Fibroblast of villous mesenchyme (primary cell): Measurements from ENCODE around the gene EGFL8. TPM values are rescaled to one million over a fixed set of nuclear protein-coding genes. Genes with fewer than 3 reads are reported as not detected.

ENCODE experiments used
- DNase-seq: peaks from one replicate; pipeline ENCODE4 v3.0.0-alpha.2; 2010; ENCODE audit warnings: low read depth
- H3K4me3 ChIP-seq: 2 replicates; pipeline ENCODE4 v1.5.1; 2011; ENCODE audit warnings: low read depth, mild to moderate bottlenecking, low read length
- CTCF ChIP-seq: IDR thresholded peaks from 2 replicates; pipeline ENCODE4 v1.5.1; 2012; ENCODE audit warnings: low read depth, mild to moderate bottlenecking, low read length; ENCODE audit not compliant: insufficient read depth
- small RNA-seq: library from RNA; depleted of rRNA; stranded (forward); fragments of <200 nt; gene quantifications from one replicate; pipeline ENCODE3, GENCODE V24; 2012
- total RNA-seq: library from RNA; depleted of rRNA; stranded (reverse); fragments of >200 nt; gene quantifications from 2 replicates; pipeline ENCODE4 v1.2.3, GENCODE V29; 2012

EGFL8 gene
- total RNA-seq, 1 donor = 2.6 TPM

GRCh38 chr6:32216285-32216684 is 51.9 kb downstream of the EGFL8 start:
- DNase-seq = no peak
- no peak for TF ChIP-seq CTCF
- H3K4me3 ChIP-seq = no peak overlapping the region

GRCh38 chr6:32216998-32217397 is 52.6 kb downstream of the EGFL8 start:
- DNase-seq = no peak
- TF ChIP-seq CTCF = no peak

More at GRCh38 chr6:32216998-32217397, 52.6 kb downstream of the EGFL8 start:
- no peak overlapping the region for H3K4me3 ChIP-seq

Small RNAs within 50 kb of the gene (small RNA-seq; reads per million reads assigned to genes)
- not detected for gene AL662884.1
- not detected for gene MIR6833

Other genes with a start within 250 kb of the EGFL8 start
- gene C2, start 236.9 kb upstream of the EGFL8 start, total RNA-seq = 1.3 and 2.3 TPM in 2 replicates
- 3.5 and 12.1 TPM in 2 replicates for gene CFB, start 218.5 kb upstream of the EGFL8 start, total RNA-seq
- gene NELFE, start 205.6 kb upstream of the EGFL8 start, total RNA-seq = 106 and 120 TPM in 2 replicates
- 52.2 and 58.9 TPM in 2 replicates for gene SKIC2, start 205.4 kb upstream of the EGFL8 start, total RNA-seq
- gene DXO, start 192.5 kb upstream of the EGFL8 start, total RNA-seq = 14.2 and 21.9 TPM in 2 replicates
- gene C4A, start 182.5 kb upstream of the EGFL8 start, total RNA-seq = 6.0 and 13.9 TPM in 2 replicates
- gene C4B, start 149.8 kb upstream of the EGFL8 start, total RNA-seq = 6.8 and 9.9 TPM in 2 replicates
- under 0.01 TPM in 2 replicates for gene CYP21A2, start 126.2 kb upstream of the EGFL8 start, total RNA-seq
- 4.8 and 17.7 TPM in 2 replicates for gene TNXB, start 55.3 kb upstream of the EGFL8 start, total RNA-seq
- 17.3 and 22.9 TPM in 2 replicates for gene ATF6B, start 36.3 kb upstream of the EGFL8 start, total RNA-seq
- 6.4 and 6.9 TPM in 2 replicates for gene FKBPL, start 34.3 kb upstream of the EGFL8 start, total RNA-seq
- under 0.01 and 0.32 TPM in 2 replicates for gene PRRT1, start 12.7 kb upstream of the EGFL8 start, total RNA-seq
- gene PPT2, start 10.5 kb upstream of the EGFL8 start, total RNA-seq = 14.8 and 22.9 TPM in 2 replicates
- gene AGPAT1, start 11.5 kb downstream of the EGFL8 start, total RNA-seq = 21.9 and 30.2 TPM in 2 replicates
- gene RNF5, start 13.8 kb downstream of the EGFL8 start, total RNA-seq = 22.5 and 37.6 TPM in 2 replicates
- 0.32 and 0.86 TPM in 2 replicates for gene AGER, start 19.7 kb downstream of the EGFL8 start, total RNA-seq
- gene PBX2, start 25.6 kb downstream of the EGFL8 start, total RNA-seq = 29.0 and 35.4 TPM in 2 replicates
- gene GPSM3, start 28.0 kb downstream of the EGFL8 start, total RNA-seq = 2.6 and 4.8 TPM in 2 replicates
- 1.3 and 1.6 TPM in 2 replicates for gene NOTCH4, start 59.5 kb downstream of the EGFL8 start, total RNA-seq
- gene TSBP1, start 207.3 kb downstream of the EGFL8 start, total RNA-seq = under 0.01 TPM in 1 of 2 replicates, not detected in the other
- gene BTNL2, start 242.6 kb downstream of the EGFL8 start, total RNA-seq = not detected in 2 replicates